Endothelial cell of umbilical vein (primary cell): ENCODE measurements around the gene OPTC. TPM values are rescaled to one million over a fixed set of nuclear protein-coding genes. Genes with fewer than 3 reads are reported as not detected.

Experiments used
- BruUV-seq: library from RNA; stranded (reverse); fragments of 400-500 nt; replicated peaks from 2 replicates; lab custom pipeline; 2021; lab: Mats Ljungman, UMichigan
- CTCF ChIA-PET: fragments of 300-600, 350-600 bp; sonication (Branson Sonifier 250); formaldehyde crosslinking; loops from one replicate; lab custom pipeline; 2021; ENCODE audit warnings: antibody characterized with exemption, inconsistent platforms; lab: Charles Lee
- POLR2A ChIA-PET: fragments of 300-600, 350-600 bp; sonication (Branson Sonifier 250); formaldehyde crosslinking; loops from one replicate; lab custom pipeline; 2021; ENCODE audit warnings: antibody characterized with exemption, inconsistent platforms; lab: Charles Lee
- DNase-seq: peaks from one replicate; pipeline ENCODE4 v3.0.0-alpha.2; 2011; ENCODE audit warnings: low read depth, low spot score
- FAIRE-seq: peaks from 2 replicates; lab custom pipeline; 2011; peaks lifted over from hg19 to GRCh38; lab: Jason Lieb, UNC
- H2AFZ ChIP-seq: 2 replicates; pipeline ENCODE4 v1.6.0; 2012; ENCODE audit warnings: low read depth, low read length, control low read depth, inconsistent platforms
- H3K27ac ChIP-seq: 2 replicates; pipeline ENCODE4 v1.5.1; 2011; ENCODE audit warnings: low read depth, mild to moderate bottlenecking, control low read depth, low read length, moderate library complexity; ENCODE audit not compliant: insufficient read depth
- H3K27me3 ChIP-seq, 2 experiments: 2 replicates each; pipeline versions ENCODE4 v1.6.0 to v1.6.1; 2011; ENCODE audit warnings: low read length in 2 of 2, mixed read lengths in 1 of 2; ENCODE audit not compliant: control insufficient read depth in 2 of 2, insufficient read depth in 2 of 2
- H3K36me3 ChIP-seq, 2 experiments: 2 replicates in 1 of 2; 3 replicates in 1 of 2; pipeline ENCODE4 v1.5.1; 2011; ENCODE audit warnings: low read length in 2 of 2, mild to moderate bottlenecking in 1 of 2, moderate library complexity in 1 of 2; ENCODE audit not compliant: control insufficient read depth in 2 of 2, insufficient read depth in 2 of 2; ENCODE audit errors: extremely low read depth in 1 of 2
- H3K4me1 ChIP-seq: 3 replicates; pipeline ENCODE4 v1.5.1; 2011; ENCODE audit warnings: mild to moderate bottlenecking, low read length; ENCODE audit not compliant: control insufficient read depth, insufficient read depth; ENCODE audit errors: extremely low read depth
- H3K4me2 ChIP-seq: 2 replicates; pipeline ENCODE4 v1.6.1; 2011; ENCODE audit warnings: low read length, control low read depth, mixed read lengths; ENCODE audit not compliant: insufficient read depth
- H3K4me3 ChIP-seq, 3 experiments: fragments of 200-600 bp in 1 of 3; sonication (generic), shearing (Covaris generic) in 1 of 3; replicated peaks in 1 of 3; 2 replicates each; pipeline ENCODE4 v1.5.1; 2011 to 2016; ENCODE audit warnings: control low read depth in 3 of 3, low read length in 3 of 3, mild to moderate bottlenecking in 2 of 3, inconsistent platforms in 1 of 3, low read depth in 1 of 3, moderate library complexity in 1 of 3; ENCODE audit not compliant: insufficient read depth in 1 of 3
- H3K79me2 ChIP-seq: 2 replicates; pipeline ENCODE4 v1.6.0; 2012; ENCODE audit warnings: low read length, inconsistent platforms; ENCODE audit not compliant: control insufficient read depth, insufficient read depth
- H3K9ac ChIP-seq: replicated peaks from 2 replicates; pipeline ENCODE3; 2011; ENCODE audit warnings: low read length, control low read depth; ENCODE audit not compliant: insufficient read depth; ENCODE audit errors: extremely low read depth
- H3K9me1 ChIP-seq: replicated peaks from 3 replicates; pipeline ENCODE4 v1.6.0; 2011; ENCODE audit warnings: mild to moderate bottlenecking, low read length; ENCODE audit not compliant: control insufficient read depth, insufficient read depth; ENCODE audit errors: extremely low read depth
- H3K9me3 ChIP-seq: replicated peaks from 2 replicates; pipeline ENCODE4 v1.5.1; 2012; ENCODE audit warnings: low read length, inconsistent platforms; ENCODE audit not compliant: control insufficient read depth, insufficient read depth
- H4K20me1 ChIP-seq: replicated peaks from 2 replicates; pipeline ENCODE3; 2011; ENCODE audit warnings: mild to moderate bottlenecking, low read length; ENCODE audit not compliant: control insufficient read depth, insufficient read depth; ENCODE audit errors: extremely low read depth
- CTCF ChIP-seq, 2 donors: IDR thresholded peaks; 1 replicate in 1 of 2; 2 replicates in 1 of 2; pipeline ENCODE4 v1.5.1; 2011; ENCODE audit warnings: low read length in 2 of 2, mild to moderate bottlenecking in 2 of 2, moderate library complexity in 2 of 2, control low read depth in 1 of 2, inconsistent platforms in 1 of 2, low read depth in 1 of 2; ENCODE audit not compliant: insufficient read depth in 1 of 2; ENCODE audit errors: extremely low read depth in 1 of 2
- EZH2 ChIP-seq: IDR thresholded peaks from 2 replicates; pipeline ENCODE4 v1.6.1; 2012; ENCODE audit warnings: borderline replicate concordance, low read depth, mild to moderate bottlenecking, moderate library complexity, low read length, inconsistent platforms; ENCODE audit not compliant: severe bottlenecking
- FOS ChIP-seq: IDR thresholded peaks from 2 replicates; pipeline ENCODE4 v1.6.1; 2011; ENCODE audit warnings: mild to moderate bottlenecking, low read length, moderate library complexity, borderline replicate concordance; ENCODE audit not compliant: insufficient read depth
- GATA2 ChIP-seq: IDR thresholded peaks from 2 replicates; pipeline ENCODE4 v1.7.0; 2011; ENCODE audit warnings: low read depth, mild to moderate bottlenecking, moderate library complexity, mixed read lengths, low read length; ENCODE audit not compliant: insufficient read length, insufficient read depth
- JUN ChIP-seq: IDR thresholded peaks from 2 replicates; pipeline ENCODE4 v1.6.1; 2011; ENCODE audit warnings: borderline replicate concordance, low read depth; ENCODE audit not compliant: insufficient read length, insufficient read depth
- MAX ChIP-seq: IDR thresholded peaks from 2 replicates; pipeline ENCODE4 v1.6.1; 2011; ENCODE audit not compliant: insufficient read depth, insufficient read length
- MYC ChIP-seq: IDR thresholded peaks from one replicate; pipeline ENCODE4 v1.6.1; 2011; ENCODE audit warnings: mild to moderate bottlenecking, low read depth, low read length
- POLR2A ChIP-seq: IDR thresholded peaks from 2 replicates; pipeline ENCODE4 v1.6.1; 2012; ENCODE audit warnings: low read depth, mild to moderate bottlenecking, control low read depth, low read length
- POLR2AphosphoS5 ChIP-seq: IDR thresholded peaks from 2 replicates; pipeline ENCODE4 v1.6.1; 2012; ENCODE audit warnings: low read depth, mild to moderate bottlenecking, control low read depth, low read length, moderate library complexity; ENCODE audit not compliant: insufficient read depth
- dilution Hi-C: fragments of 300-500 bp; cut with MboI; formaldehyde crosslinking; loops from one replicate; pipeline ENCODE4 v1.15.0; 2019; ENCODE audit warnings: low sequenced_read_pairs; ENCODE audit not compliant: extremely low pct_ligation_motif_present
- intact Hi-C: fragments of 100-400 bp; cut with micrococcal nuclease; formaldehyde crosslinking; loops from one replicate; pipeline ENCODE4 v1.10.0; 2022
- polyA plus RNA-seq, 4 experiments: library from polyadenylated mRNA; depleted of rRNA in 3 of 4; stranded (reverse) in 3 of 4; unstranded in 1 of 4; fragments of >200 nt; gene quantifications; 2 replicates each; pipeline versions ENCODE4 v1.2.1 to v1.2.3, GENCODE V29; 2011 to 2012; ENCODE audit warnings: missing spikeins in 1 of 4
- total RNA-seq: library from RNA; stranded (reverse); gene quantifications from 2 replicates; pipeline ENCODE4 v1.2.3, GENCODE V29; 2021

The OPTC gene
- total and polyA plus RNA-seq, 2 donors (not counting 3 experiments of a cell fraction or from before 2014, with no cell fraction given) = not detected

- Histone ChIP-seq H3K36me3 (no peaks in the 10 kb centered on the region), H3K9me3 (no peaks in the 10 kb centered on the region), H2AFZ (no peak overlapping the region), H4K20me1 (no peaks in the 10 kb centered on the region), H3K4me1 (no peaks in the 10 kb centered on the region), H3K4me3 (no peak overlapping the region), H3K9ac (no peak overlapping the region), H3K27me3 (peaks cover 3 to 9% of the 10 kb centered on the region in 2 experiments), H3K9me1 (no peaks in the 10 kb centered on the region), H3K27ac (no peak overlapping the region), H3K79me2 (no peaks in the 10 kb centered on the region), H3K4me2 (no peak overlapping the region)
- no peak for FAIRE-seq
- ChIA-PET POLR2A (interaction anchor here (0.6 kb wide), 1 partner anchor 39 kb away, joined by 8 read pairs; no protein-coding TSS in a partner anchor), CTCF (interaction anchor here (1.0 kb wide), 1 partner anchor 155 kb away, joined by 3 read pairs; no protein-coding TSS in a partner anchor)
- TF ChIP-seq MAX (no peak), POLR2A (no peak), POLR2AphosphoS5 (no peak), FOS (no peak), JUN (no peak), MYC (no peak), EZH2 (no peak), CTCF (IDR thresholded peaks at IDR 0.05; ENCODE audit: extremely low read depth in 1 of 2, insufficient read depth in 1 of 2, low read depth in 1 of 2, low read length in 2 of 2) (no peak), GATA2 (no peak)
- no TSS peak for BruUV-seq
- no peak for DNase-seq
- intact Hi-C loops (no loop called here), dilution Hi-C loops (no loop called here)
Measured at GRCh38 chr1:203547147-203547546, 53.2 kb downstream of the OPTC start.
